HepG2 (cell line): ENCODE results near the gene ATP5F1A.

Experiments
- CREM ChIP-seq, 2 experiments: sonication (generic) in 1 of 2; formaldehyde crosslinking in 1 of 2; IDR thresholded peaks; 2 replicates each; pipeline versions ENCODE4 v1.4.0 to v1.6.1; 2016 to 2020; ENCODE audit warnings: antibody characterized with exemption in 1 of 2, mild to moderate bottlenecking in 1 of 2, missing genetic modification reagents in 1 of 2
- CTCF ChIP-seq: sonication (generic); formaldehyde crosslinking; IDR thresholded peaks from 2 replicates; pipeline ENCODE4 v1.5.0; 2020; ENCODE audit warnings: mild to moderate bottlenecking, missing genetic modification reagents, moderate library complexity
- ETV6 ChIP-seq: sonication (generic); formaldehyde crosslinking; conservative IDR thresholded peaks from 2 replicates; pipeline ENCODE4 v1.4.0; 2020; ENCODE audit warnings: missing genetic modification reagents
- GMEB1 ChIP-seq: sonication (generic); formaldehyde crosslinking; IDR thresholded peaks from 2 replicates; pipeline ENCODE4 v1.5.1; 2020; ENCODE audit warnings: missing genetic modification reagents, mild to moderate bottlenecking, borderline replicate concordance
- MBD4 ChIP-seq: IDR thresholded peaks from 2 replicates; pipeline ENCODE4 v1.6.1; 2012; ENCODE audit warnings: low read length, inconsistent platforms, borderline replicate concordance
- MLX ChIP-seq: IDR thresholded peaks from 2 replicates; pipeline ENCODE4 v1.6.1; 2016
- POLR2AphosphoS5 ChIP-seq: IDR thresholded peaks from 2 replicates; pipeline ENCODE4 v1.6.1; 2012; ENCODE audit warnings: low read depth, low read length
- RBAK ChIP-seq: sonication (generic); formaldehyde crosslinking; IDR thresholded peaks from 2 replicates; pipeline ENCODE4 v1.5.1; 2020; ENCODE audit warnings: mild to moderate bottlenecking, missing genetic modification reagents
- RNF2 ChIP-seq: fragments of 450-650 bp; conservative IDR thresholded peaks from 2 replicates; pipeline ENCODE4 v1.6.1; 2016; ENCODE audit warnings: low read depth
- SMAD1 ChIP-seq: sonication (generic); formaldehyde crosslinking; IDR thresholded peaks from 2 replicates; pipeline ENCODE4 v1.4.0; 2020; ENCODE audit warnings: missing genetic modification reagents, low read depth, mild to moderate bottlenecking, borderline replicate concordance
- ZNF24 ChIP-seq: fragments of 450-650 bp; IDR thresholded peaks from 2 replicates; pipeline ENCODE4 v1.6.1; 2017; ENCODE audit warnings: antibody characterized with exemption, mild to moderate bottlenecking

DNA sequence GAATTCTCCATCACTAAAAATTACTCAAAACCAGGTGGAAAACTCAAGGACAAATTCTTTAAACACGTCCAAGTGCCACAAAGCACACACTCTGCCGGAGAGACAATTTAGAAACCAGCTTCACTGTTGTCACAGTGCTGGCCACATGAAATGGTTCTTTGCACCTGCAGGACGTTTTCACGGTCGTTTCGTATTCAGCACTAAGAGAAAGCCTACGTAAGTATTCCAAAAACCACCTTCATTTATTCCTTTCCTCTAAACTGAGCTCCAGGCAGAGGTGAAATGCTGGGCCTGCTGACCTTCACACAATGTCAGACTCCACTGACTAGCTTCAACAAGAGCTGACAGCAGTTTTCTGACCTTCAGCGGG is 680 bp downstream of the ATP5F1A start:
- TF ChIP-seq RBAK (CRISPR knock-in tag) (no peak), SMAD1 (no peak), POLR2AphosphoS5 (no peak), CTCF (CRISPR knock-in tag) (no peak), GMEB1 (CRISPR knock-in tag) (no peak), MLX (CRISPR knock-in tag) (no peak), MBD4 (no peak), RNF2 (no peak), ZNF24 (no peak), CREM (IDR thresholded peaks at IDR 0.05) (no peak), CREM (CRISPR knock-in tag; IDR thresholded peaks at IDR 0.05) (no peak), ETV6 (CRISPR knock-in tag) (no peak)
